NCI-H1417 (cell line): ENCODE measurements around the gene SFXN5.
"Not testable (repeated sequence)": the region's sequence is repeated elsewhere in the genome, so short reads cannot be mapped to it uniquely, and the experiment has no call there.

ENCODE experiments used
- DNase-seq, 3 experiments: peaks; one replicate each; lab custom pipeline; 2025; lab: John Stamatoyannopoulos, UW

SFXN5 gene

GRCh38 chr2:73100956-73101355 is 29.4 kb upstream of the SFXN5 start:
- DNase-seq = no peak

DNA sequence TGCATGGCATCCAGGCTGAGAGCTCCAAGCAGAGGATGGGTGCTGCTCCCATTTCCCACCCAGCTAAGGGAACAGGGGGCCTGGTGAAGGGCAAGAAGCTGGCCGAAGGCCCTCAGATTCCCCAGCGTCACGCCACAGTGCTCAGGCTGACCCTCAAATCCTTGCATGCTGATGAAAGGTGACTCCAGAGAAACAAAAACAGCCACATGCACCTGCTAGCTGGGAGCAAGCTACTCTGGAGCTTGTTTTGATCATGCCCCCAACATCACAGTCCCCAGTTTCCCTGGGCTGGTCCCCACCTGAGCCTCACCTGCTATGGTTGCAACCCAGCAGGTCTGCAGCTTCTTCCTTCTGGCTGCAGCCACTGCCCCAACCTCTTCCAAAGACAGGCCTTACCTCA is 28.0 kb upstream of the SFXN5 start:
- DNase-seq = no peak

DNA sequence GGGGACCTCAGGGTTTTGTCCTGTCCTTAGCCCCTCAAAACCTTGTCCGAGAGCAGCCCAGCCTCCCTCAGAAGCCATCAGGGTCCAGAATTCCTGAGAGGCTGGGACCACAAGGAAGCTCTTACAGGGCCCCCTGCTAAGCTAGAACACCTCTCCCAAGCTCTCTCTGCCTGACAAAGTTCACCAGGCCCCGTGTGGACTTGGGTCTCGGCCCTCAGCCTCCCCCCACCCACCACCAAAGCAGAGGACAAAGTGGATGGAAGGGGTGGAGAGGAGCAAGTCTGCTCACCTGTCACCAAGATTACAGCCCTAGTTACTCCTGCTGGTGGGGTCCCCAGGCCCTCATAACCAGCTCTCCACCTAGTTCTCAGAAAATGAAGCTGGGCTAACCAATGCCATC is 24.4 kb upstream of the SFXN5 start:
- no peak for DNase-seq

GRCh38 chr2:73093601-73094218 is 22.2 kb upstream of the SFXN5 start:
- not testable (repeated sequence) for DNase-seq

- no peak for DNase-seq
These were observed 20.8 kb upstream of the SFXN5 start for GRCh38 chr2:73092146-73092783.

DNA sequence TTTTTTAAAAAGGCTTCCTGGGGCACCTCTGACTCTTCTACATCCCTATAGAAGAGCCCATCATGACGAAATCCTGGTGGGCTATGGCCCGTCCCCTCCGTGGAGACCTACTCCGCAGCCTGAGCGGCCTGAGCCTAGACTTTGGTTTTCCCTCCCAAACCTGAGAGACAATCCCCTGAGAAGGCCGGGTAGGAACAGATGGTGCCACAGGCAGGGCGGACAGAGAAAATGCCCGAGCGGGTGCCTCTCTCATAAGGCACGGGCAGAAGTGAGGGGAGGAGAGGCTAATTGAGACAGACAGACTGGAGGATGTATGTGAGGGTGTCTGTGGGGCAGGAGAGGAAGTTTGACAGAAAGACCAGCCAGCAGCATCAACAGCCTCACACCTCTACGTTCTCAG is 20.2 kb upstream of the SFXN5 start:
- DNase-seq = no peak

DNA sequence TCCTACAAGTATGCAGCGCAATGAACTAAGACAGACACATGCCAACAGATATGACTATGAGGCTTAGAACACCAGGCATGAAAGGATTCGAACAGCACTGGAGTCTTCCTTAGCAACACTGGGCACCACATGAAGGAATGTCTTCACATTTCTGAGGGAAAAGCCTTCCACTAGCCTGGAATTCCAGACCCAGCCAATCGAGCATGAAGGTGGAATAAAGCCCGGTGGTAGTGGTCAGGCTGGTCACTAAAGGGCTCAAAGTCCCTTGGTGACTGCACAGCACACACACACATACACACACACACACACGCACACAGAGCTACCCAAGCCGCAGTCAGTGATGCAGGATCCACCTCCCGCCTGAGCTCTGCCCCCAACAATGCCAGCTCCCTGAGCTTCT is 19.7 kb upstream of the SFXN5 start:
- no peak for DNase-seq

GRCh38 chr2:73089270-73090030 is 17.9 kb upstream of the SFXN5 start:
- no peak for DNase-seq

GRCh38 chr2:73088703-73089102 is 17.2 kb upstream of the SFXN5 start:
- no peak for DNase-seq

DNA sequence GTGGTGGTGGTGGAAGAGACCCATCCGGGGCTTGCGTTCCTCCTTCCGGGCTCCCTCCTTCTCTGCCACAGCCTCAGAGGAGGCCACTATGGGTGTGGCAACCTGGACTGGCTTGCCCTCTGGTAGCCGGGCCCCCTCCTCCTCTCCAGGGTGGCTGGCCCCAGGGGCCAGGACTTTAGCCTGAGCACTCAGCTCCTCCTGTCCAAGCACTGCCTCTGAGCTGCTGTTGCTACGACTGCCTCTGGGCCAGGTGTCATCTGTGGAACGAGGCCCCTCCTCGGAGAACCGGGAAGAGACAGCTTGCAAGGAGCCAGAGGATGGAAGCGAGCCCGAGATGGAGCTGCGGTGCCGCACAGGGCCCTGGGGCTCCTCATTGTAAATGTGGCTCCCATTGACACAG is 16.7 kb upstream of the SFXN5 start:
- DNase-seq = no peak

DNA sequence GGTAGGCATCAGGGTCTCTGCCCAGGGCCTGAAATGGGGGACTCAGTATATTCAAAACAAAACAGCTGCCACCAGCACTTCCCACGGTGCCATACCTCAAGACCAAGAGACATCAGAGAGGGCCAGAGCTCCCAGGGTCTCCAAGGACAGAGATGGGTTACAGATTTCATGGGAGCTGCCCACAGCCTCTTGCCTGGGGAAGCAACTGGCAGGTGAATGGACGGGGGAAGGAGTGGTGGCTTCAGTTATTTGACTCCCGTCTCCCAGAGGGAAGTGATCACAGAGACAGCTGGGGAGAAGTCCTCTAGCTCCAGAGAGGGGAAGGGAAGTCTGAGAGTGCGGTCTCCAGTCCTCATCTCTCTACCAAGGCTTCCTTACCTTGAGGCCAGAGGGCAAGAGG is 15.8 kb upstream of the SFXN5 start:
- DNase-seq = no peak

DNA sequence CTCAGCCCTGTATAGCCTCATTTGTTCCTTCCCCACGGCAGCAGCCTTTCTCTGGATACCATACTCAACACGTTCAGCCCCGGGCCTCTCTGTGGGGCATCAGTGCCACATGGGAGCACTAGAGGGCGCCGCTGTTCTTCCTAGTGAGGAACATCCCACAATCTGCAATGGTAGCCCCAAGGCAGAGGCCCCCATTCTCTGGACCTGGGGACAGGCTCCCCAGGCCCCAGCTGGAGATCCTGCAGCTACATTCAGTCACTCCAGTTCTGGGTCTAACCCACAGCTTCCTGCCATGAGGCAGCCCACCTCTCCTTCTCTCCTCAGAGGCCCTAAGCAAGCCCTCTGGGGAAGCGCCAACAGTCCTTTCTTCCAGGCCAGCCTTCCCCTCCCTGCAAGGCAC is 14.2 kb upstream of the SFXN5 start:
- peak; percentile 57 to 77 (median 58) for DNase-seq

GRCh38 chr2:73084971-73085370 is 13.5 kb upstream of the SFXN5 start:
- DNase-seq = no peak

- peak in 2 of 3 experiments; percentile 38 to 80 for DNase-seq
These were observed 12.6 kb upstream of the SFXN5 start for GRCh38 chr2:73083886-73084800.

DNA sequence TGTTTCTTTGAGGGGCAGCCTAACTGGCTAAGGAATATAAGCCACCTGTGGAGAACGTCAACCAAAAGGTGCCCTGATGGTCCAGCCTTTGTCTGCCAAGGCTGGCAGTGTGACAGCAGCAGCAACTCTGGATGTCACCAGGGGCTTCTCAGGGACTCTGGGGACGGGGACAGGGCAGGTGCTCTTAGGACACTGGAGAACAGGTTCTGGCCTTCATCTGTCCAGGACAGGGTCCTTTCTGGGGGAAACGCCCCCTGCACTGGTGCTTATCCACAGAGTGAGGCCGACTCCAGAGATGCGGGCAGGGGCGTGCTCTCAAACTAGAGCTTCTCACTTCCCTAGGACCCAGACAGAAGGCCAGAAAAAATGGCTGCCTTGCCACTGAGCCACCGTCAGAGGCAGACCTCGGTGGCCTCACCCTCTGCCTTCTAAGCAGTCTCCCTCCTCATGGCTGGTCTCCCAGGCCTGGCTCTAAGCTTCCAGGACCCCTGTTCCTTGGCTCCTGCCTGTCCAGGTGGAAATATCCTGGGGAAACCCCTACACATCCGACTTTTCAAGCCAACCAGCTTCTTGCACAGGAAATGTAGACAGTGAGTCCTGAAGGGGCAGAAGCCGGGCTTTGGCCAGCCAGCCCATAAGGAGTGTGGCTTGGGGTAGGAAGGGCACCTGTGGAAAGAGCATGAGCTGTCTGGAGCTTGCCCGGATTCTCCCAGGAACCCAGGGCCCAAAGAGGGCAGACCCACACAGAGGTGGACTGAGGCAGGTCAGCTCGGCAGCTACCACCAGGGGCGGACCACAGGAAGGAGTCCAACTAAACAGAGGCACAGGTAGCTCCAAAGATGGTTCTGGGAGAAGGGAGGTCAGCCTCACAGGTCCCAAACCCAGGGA is 11.3 kb upstream of the SFXN5 start:
- no peak for DNase-seq

GRCh38 chr2:73081181-73081671 is 9.7 kb upstream of the SFXN5 start:
- peak in 1 of 3 experiments; percentile 6 for DNase-seq

GRCh38 chr2:73080321-73081131 is 9.0 kb upstream of the SFXN5 start:
- DNase-seq = no peak

GRCh38 chr2:73079636-73080035 is 8.1 kb upstream of the SFXN5 start:
- DNase-seq = no peak

GRCh38 chr2:73078457-73079411 is 7.2 kb upstream of the SFXN5 start:
- no peak for DNase-seq
